WTC11 (cell line): ENCODE data around the gene IL1R1. TPM values are rescaled to one million over a fixed set of nuclear protein-coding genes. Genes with fewer than 3 reads are reported as not detected.

Source experiments
- ATAC-seq: fragments of 200-7000 bp; cut with Tn5 transposase; 2 replicates; pipeline ENCODE4 v1.10.0; 2021; ENCODE audit warnings: mild to moderate bottlenecking, moderate library complexity
- CTCF ChIA-PET: fragments of 300-600 bp; sonication (Branson Sonifier 250); formaldehyde crosslinking; loops from one replicate; lab custom pipeline; 2021; ENCODE audit warnings: antibody characterized with exemption; lab: Charles Lee
- POLR2A ChIA-PET: fragments of 350-600 bp; sonication (Branson Sonifier 250); formaldehyde crosslinking; loops from one replicate; lab custom pipeline; 2021; ENCODE audit warnings: antibody characterized with exemption; lab: Charles Lee
- DNase-seq: peaks from one replicate; pipeline ENCODE4 v3.0.0; 2021; ENCODE audit warnings: low spot score
- H3K27ac Mint-ChIP-seq: 2 replicates; pipeline ENCODE4 v1.8.0; 2021; ENCODE audit warnings: mixed read lengths
- H3K27me3 Mint-ChIP-seq: 2 replicates; pipeline ENCODE4 v1.8.0; 2021; ENCODE audit warnings: low read depth, mild to moderate bottlenecking, moderate library complexity, mixed read lengths
- H3K36me3 Mint-ChIP-seq: 2 replicates; pipeline ENCODE4 v1.8.0; 2021; ENCODE audit warnings: mixed read lengths
- H3K4me1 Mint-ChIP-seq: 2 replicates; pipeline ENCODE4 v1.8.0; 2022; ENCODE audit warnings: mixed read lengths
- H3K4me3 Mint-ChIP-seq: 2 replicates; pipeline ENCODE4 v1.8.0; 2021; ENCODE audit warnings: mild to moderate bottlenecking, moderate library complexity, mixed read lengths
- H3K9me3 Mint-ChIP-seq: 2 replicates; pipeline ENCODE4 v1.8.0; 2021; ENCODE audit warnings: mixed read lengths
- ATF1 ChIP-seq: sonication (generic); formaldehyde crosslinking; IDR thresholded peaks from 2 replicates; pipeline ENCODE4 v1.8.1; 2023; ENCODE audit warnings: mild to moderate bottlenecking, moderate library complexity, missing genetic modification reagents
- CBFB ChIP-seq: sonication (generic); formaldehyde crosslinking; IDR thresholded peaks from 2 replicates; pipeline ENCODE4 v1.8.1; 2022; ENCODE audit warnings: mild to moderate bottlenecking, low read depth, missing genetic modification reagents
- CREM ChIP-seq: sonication (generic); formaldehyde crosslinking; IDR thresholded peaks from 2 replicates; pipeline ENCODE4 v1.8.1; 2022; ENCODE audit warnings: mild to moderate bottlenecking, missing genetic modification reagents, moderate library complexity
- E2F1 ChIP-seq: sonication (generic); formaldehyde crosslinking; IDR thresholded peaks from 2 replicates; pipeline ENCODE4 v1.8.0; 2022; ENCODE audit warnings: mild to moderate bottlenecking, missing genetic modification reagents
- E2F5 ChIP-seq: sonication (generic); formaldehyde crosslinking; IDR thresholded peaks from 2 replicates; pipeline ENCODE4 v1.8.1; 2022; ENCODE audit warnings: mild to moderate bottlenecking, moderate library complexity, missing genetic modification reagents
- ELF4 ChIP-seq: sonication (generic); formaldehyde crosslinking; IDR thresholded peaks from 2 replicates; pipeline ENCODE4 v1.8.1; 2022; ENCODE audit warnings: low read depth, mild to moderate bottlenecking, moderate library complexity, missing genetic modification reagents
- EMX1 ChIP-seq: fragments of 250-450 bp; sonication (Bioruptor Pico); IDR thresholded peaks from 2 replicates; pipeline ENCODE4 v1.8.0; 2021; ENCODE audit warnings: mild to moderate bottlenecking
- ETV6 ChIP-seq: sonication (generic); formaldehyde crosslinking; IDR thresholded peaks from 2 replicates; pipeline ENCODE4 v1.8.1; 2022; ENCODE audit warnings: mild to moderate bottlenecking, missing genetic modification reagents
- FOXK1 ChIP-seq: sonication (generic); formaldehyde crosslinking; IDR thresholded peaks from 2 replicates; pipeline ENCODE4 v1.8.0; 2022; ENCODE audit warnings: mild to moderate bottlenecking, moderate library complexity, missing genetic modification reagents
- FOXP1 ChIP-seq: sonication (generic); formaldehyde crosslinking; IDR thresholded peaks from 2 replicates; pipeline ENCODE4 v1.8.0; 2022; ENCODE audit warnings: missing genetic modification reagents, mild to moderate bottlenecking, moderate library complexity, borderline replicate concordance
- FOXP4 ChIP-seq: sonication (generic); formaldehyde crosslinking; IDR thresholded peaks from 2 replicates; pipeline ENCODE4 v1.8.0; 2022; ENCODE audit warnings: mild to moderate bottlenecking, missing genetic modification reagents
- HMGA2 ChIP-seq: fragments of 250-450 bp; sonication (Bioruptor Pico); IDR thresholded peaks from 2 replicates; pipeline ENCODE4 v1.4.0; 2021; ENCODE audit warnings: mild to moderate bottlenecking, moderate library complexity
- IRF1 ChIP-seq: sonication (generic); formaldehyde crosslinking; IDR thresholded peaks from 2 replicates; pipeline ENCODE4 v1.8.0; 2023; ENCODE audit warnings: missing genetic modification reagents
- MAX ChIP-seq: sonication (generic); formaldehyde crosslinking; IDR thresholded peaks from 2 replicates; pipeline ENCODE4 v1.8.0; 2022; ENCODE audit warnings: mild to moderate bottlenecking, missing genetic modification reagents
- MXD4 ChIP-seq: fragments of 250-450 bp; sonication (Bioruptor Pico); IDR thresholded peaks from 2 replicates; pipeline ENCODE4 v1.8.0; 2021; ENCODE audit warnings: mild to moderate bottlenecking, moderate library complexity, borderline replicate concordance
- NFATC4 ChIP-seq: fragments of 250-450 bp; sonication (Bioruptor Pico); IDR thresholded peaks from 2 replicates; pipeline ENCODE4 v1.9.0; 2021; ENCODE audit warnings: mild to moderate bottlenecking
- NFE2L1 ChIP-seq: sonication (generic); formaldehyde crosslinking; IDR thresholded peaks from 2 replicates; pipeline ENCODE4 v1.8.1; 2023; ENCODE audit warnings: missing genetic modification reagents
- NFYB ChIP-seq: sonication (generic); formaldehyde crosslinking; conservative IDR thresholded peaks from 2 replicates; pipeline ENCODE4 v1.8.0; 2022; ENCODE audit warnings: low read depth, missing genetic modification reagents
- RORB ChIP-seq: fragments of 250-450 bp; sonication (Bioruptor Pico); IDR thresholded peaks from 2 replicates; pipeline ENCODE4 v1.9.0; 2021; ENCODE audit warnings: mild to moderate bottlenecking
- SMAD3 ChIP-seq: sonication (generic); formaldehyde crosslinking; IDR thresholded peaks from 2 replicates; pipeline ENCODE4 v1.8.0; 2022; ENCODE audit warnings: missing genetic modification reagents, mild to moderate bottlenecking, borderline replicate concordance
- SOX15 ChIP-seq: fragments of 250-450 bp; sonication (Bioruptor Pico); IDR thresholded peaks from 2 replicates; pipeline ENCODE4 v1.9.0; 2021; ENCODE audit warnings: mild to moderate bottlenecking
- SP1 ChIP-seq: sonication (generic); formaldehyde crosslinking; conservative IDR thresholded peaks from 2 replicates; pipeline ENCODE4 v1.8.1; 2022; ENCODE audit warnings: missing genetic modification reagents
- TCF7 ChIP-seq: sonication (generic); formaldehyde crosslinking; IDR thresholded peaks from 2 replicates; pipeline ENCODE4 v1.8.0; 2022; ENCODE audit warnings: mild to moderate bottlenecking, low read depth, missing genetic modification reagents, moderate library complexity
- TEAD1 ChIP-seq: sonication (generic); formaldehyde crosslinking; IDR thresholded peaks from 2 replicates; pipeline ENCODE4 v1.8.0; 2022; ENCODE audit warnings: mild to moderate bottlenecking, missing genetic modification reagents
- TEAD4 ChIP-seq: sonication (generic); formaldehyde crosslinking; IDR thresholded peaks from 2 replicates; pipeline ENCODE4 v1.8.0; 2022; ENCODE audit warnings: mild to moderate bottlenecking, missing genetic modification reagents
- TP53 ChIP-seq: sonication (generic); formaldehyde crosslinking; IDR thresholded peaks from 2 replicates; pipeline ENCODE4 v1.8.1; 2023; ENCODE audit warnings: mild to moderate bottlenecking, missing genetic modification reagents
- ZNF263 ChIP-seq: sonication (generic); formaldehyde crosslinking; IDR thresholded peaks from 2 replicates; pipeline ENCODE4 v1.8.1; 2022; ENCODE audit warnings: low read depth, mild to moderate bottlenecking, moderate library complexity, missing genetic modification reagents
- ZNF396 ChIP-seq: fragments of 250-450 bp; sonication (Bioruptor Pico); IDR thresholded peaks from 2 replicates; pipeline ENCODE4 v1.8.0; 2021; ENCODE audit warnings: mild to moderate bottlenecking, moderate library complexity, borderline replicate concordance
- ZNF532 ChIP-seq: fragments of 250-450 bp; sonication (Bioruptor Pico); IDR thresholded peaks from 2 replicates; pipeline ENCODE4 v1.9.0; 2021; ENCODE audit warnings: mild to moderate bottlenecking, borderline replicate concordance
- total RNA-seq: library from RNA; stranded (reverse); gene quantifications from 3 replicates; pipeline ENCODE4 v1.2.3, GENCODE V29; 2021

The IL1R1 gene
- total RNA-seq, 1 experiment from 2014 or later: 0.37 TPM

- TF ChIP-seq SMAD3 (CRISPR knock-in tag): no peak
- no peak for TF ChIP-seq NFE2L1 (CRISPR knock-in tag)
- TF ChIP-seq NFYB (CRISPR knock-in tag): no peak
- TF ChIP-seq ATF1: no peak
- TF ChIP-seq MAX: no peak
- no peak for TF ChIP-seq E2F5
- no peak for TF ChIP-seq SOX15 (CRISPR knock-in tag)
- TF ChIP-seq ZNF532: no peak
- no peak for TF ChIP-seq ZNF396 (CRISPR knock-in tag)
- TF ChIP-seq HMGA2 (CRISPR knock-in tag): no peak
- no peak for TF ChIP-seq CBFB (CRISPR knock-in tag)
- no peak for TF ChIP-seq FOXP4 (CRISPR knock-in tag)
- TF ChIP-seq IRF1: no peak
- no peak for TF ChIP-seq MXD4
- TF ChIP-seq NFATC4 (CRISPR knock-in tag): no peak
- no peak for TF ChIP-seq TEAD1 (CRISPR knock-in tag)
- no peak for DNase-seq
- Mint-ChIP-seq H3K4me3 (no peak overlapping the region), H3K36me3 (no peaks in the 10 kb centered on the region), H3K9me3 (no peaks in the 10 kb centered on the region; the same call in none of the 2 replicates), H3K27ac (peak overlapping the region; percentile 4; the same call in 1 of the 2 replicates), H3K4me1 (peaks cover 16% of the 10 kb centered on the region), H3K27me3 (no peaks in the 10 kb centered on the region; the same call in 1 of the 2 replicates)
- CTCF ChIA-PET: no interaction called here
- POLR2A ChIA-PET: no interaction called here
- ATAC-seq: no peak
Observed at GRCh38 chr2:102110596-102111334, 31.8 kb upstream of the IL1R1 start.

- peak overlapping the region; percentile 71 for H3K27ac Mint-ChIP-seq
- DNase-seq (no peak), ATAC-seq (peak; percentile 77)
- POLR2A ChIA-PET: no interaction called here
- H3K27me3 Mint-ChIP-seq: no peaks in the 10 kb centered on the region; the same call in 1 of the 2 replicates
- H3K4me3 Mint-ChIP-seq: no peak overlapping the region
- peaks cover 16% of the 10 kb centered on the region for H3K4me1 Mint-ChIP-seq
- CTCF ChIA-PET: interaction anchor here (0.9 kb wide), 1 partner anchor 10 kb away, joined by 3 read pairs; no protein-coding TSS in a partner anchor
- H3K9me3 Mint-ChIP-seq: no peaks in the 10 kb centered on the region; the same call in none of the 2 replicates
- no peak for TF ChIP-seq ELF4 (CRISPR knock-in tag)
- TF ChIP-seq ETV6 (CRISPR knock-in tag): no peak
- no peak for TF ChIP-seq TEAD4 (CRISPR knock-in tag)
- no peak for TF ChIP-seq SP1 (CRISPR knock-in tag)
- TF ChIP-seq TCF7: no peak
- no peak for TF ChIP-seq E2F1 (CRISPR knock-in tag)
- TF ChIP-seq FOXK1: no peak
- TF ChIP-seq TP53 (CRISPR knock-in tag): no peak
- TF ChIP-seq ZNF263 (CRISPR knock-in tag): no peak
- TF ChIP-seq NFATC4 (CRISPR knock-in tag): no peak
- no peak for TF ChIP-seq EMX1
- TF ChIP-seq CREM (CRISPR knock-in tag): no peak
- TF ChIP-seq RORB: no peak
- TF ChIP-seq MAX: no peak
- no peak for TF ChIP-seq FOXP1 (CRISPR knock-in tag)
- H3K36me3 Mint-ChIP-seq: no peaks in the 10 kb centered on the region
Observed at GRCh38 chr2:102111823-102112222, 30.7 kb upstream of the IL1R1 start.
